Measurements from ENCODE around the gene ZNF683. TPM values are rescaled to one million over a fixed set of nuclear protein-coding genes. Genes with fewer than 3 reads are reported as not detected.

Gene ZNF683
- total and polyA plus RNA-seq, 10 of the 15 experiments (the other 5 are each of a cell fraction or from before 2014, with no cell fraction given): not detected

DNA sequence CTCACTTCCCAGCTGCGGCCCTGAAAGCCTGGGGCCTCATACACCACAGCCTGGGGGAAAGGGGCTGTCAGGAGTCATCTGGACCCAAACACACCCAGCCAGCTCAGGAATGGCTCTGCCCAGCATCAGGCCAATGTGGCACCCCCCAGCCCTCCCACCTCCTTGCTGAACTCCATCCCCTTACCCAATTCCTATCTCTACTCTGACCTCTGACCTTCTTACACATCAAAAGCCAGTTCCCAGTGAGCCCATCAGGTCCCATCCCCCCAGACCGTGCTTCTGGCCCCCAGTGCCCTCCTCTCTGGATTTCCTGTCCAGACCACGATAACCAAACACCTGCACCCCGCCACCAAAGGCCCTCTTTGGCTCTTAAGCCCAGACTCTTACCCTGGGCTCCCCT is 34.9 kb downstream of the ZNF683 start:
- H3K36me3 ChIP-seq (ENCODE audit: control insufficient read depth in 2 of 2, insufficient read depth in 2 of 2, low read length in 1 of 2): no peaks in the 10 kb centered on the region
- no peak for TF ChIP-seq ZNF274 (IDR thresholded peaks at IDR 0.05; ENCODE audit: insufficient read depth, insufficient read length)
- TF ChIP-seq, protein P1, sequence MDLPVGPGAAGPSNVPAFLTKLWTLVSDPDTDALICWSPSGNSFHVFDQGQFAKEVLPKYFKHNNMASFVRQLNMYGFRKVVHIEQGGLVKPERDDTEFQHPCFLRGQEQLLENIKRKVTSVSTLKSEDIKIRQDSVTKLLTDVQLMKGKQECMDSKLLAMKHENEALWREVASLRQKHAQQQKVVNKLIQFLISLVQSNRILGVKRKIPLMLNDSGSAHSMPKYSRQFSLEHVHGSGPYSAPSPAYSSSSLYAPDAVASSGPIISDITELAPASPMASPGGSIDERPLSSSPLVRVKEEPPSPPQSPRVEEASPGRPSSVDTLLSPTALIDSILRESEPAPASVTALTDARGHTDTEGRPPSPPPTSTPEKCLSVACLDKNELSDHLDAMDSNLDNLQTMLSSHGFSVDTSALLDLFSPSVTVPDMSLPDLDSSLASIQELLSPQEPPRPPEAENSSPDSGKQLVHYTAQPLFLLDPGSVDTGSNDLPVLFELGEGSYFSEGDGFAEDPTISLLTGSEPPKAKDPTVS (IDR thresholded peaks at IDR 0.05; ENCODE audit: low read depth, low read length): no peak
- TF ChIP-seq BCL11A (IDR thresholded peaks at IDR 0.05; ENCODE audit: low read depth, low read length): no peak
- TF ChIP-seq, protein P2, sequence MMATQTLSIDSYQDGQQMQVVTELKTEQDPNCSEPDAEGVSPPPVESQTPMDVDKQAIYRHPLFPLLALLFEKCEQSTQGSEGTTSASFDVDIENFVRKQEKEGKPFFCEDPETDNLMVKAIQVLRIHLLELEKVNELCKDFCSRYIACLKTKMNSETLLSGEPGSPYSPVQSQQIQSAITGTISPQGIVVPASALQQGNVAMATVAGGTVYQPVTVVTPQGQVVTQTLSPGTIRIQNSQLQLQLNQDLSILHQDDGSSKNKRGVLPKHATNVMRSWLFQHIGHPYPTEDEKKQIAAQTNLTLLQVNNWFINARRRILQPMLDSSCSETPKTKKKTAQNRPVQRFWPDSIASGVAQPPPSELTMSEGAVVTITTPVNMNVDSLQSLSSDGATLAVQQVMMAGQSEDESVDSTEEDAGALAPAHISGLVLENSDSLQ (IDR thresholded peaks at IDR 0.05): no peak
- TF ChIP-seq ASH2L (IDR thresholded peaks at IDR 0.05; ENCODE audit: borderline replicate concordance, low read depth): no peak
- no peak for TF ChIP-seq FOS (IDR thresholded peaks at IDR 0.05; ENCODE audit: borderline replicate concordance, extremely low read depth, insufficient read length)
- TF ChIP-seq CHD1 (IDR thresholded peaks at IDR 0.05; ENCODE audit: low read depth, low read length): no peak
- TF ChIP-seq, protein P3, sequence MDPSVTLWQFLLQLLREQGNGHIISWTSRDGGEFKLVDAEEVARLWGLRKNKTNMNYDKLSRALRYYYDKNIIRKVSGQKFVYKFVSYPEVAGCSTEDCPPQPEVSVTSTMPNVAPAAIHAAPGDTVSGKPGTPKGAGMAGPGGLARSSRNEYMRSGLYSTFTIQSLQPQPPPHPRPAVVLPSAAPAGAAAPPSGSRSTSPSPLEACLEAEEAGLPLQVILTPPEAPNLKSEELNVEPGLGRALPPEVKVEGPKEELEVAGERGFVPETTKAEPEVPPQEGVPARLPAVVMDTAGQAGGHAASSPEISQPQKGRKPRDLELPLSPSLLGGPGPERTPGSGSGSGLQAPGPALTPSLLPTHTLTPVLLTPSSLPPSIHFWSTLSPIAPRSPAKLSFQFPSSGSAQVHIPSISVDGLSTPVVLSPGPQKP (IDR thresholded peaks at IDR 0.05; ENCODE audit: low read depth, low read length): no peak
- TF ChIP-seq FOXK2 (IDR thresholded peaks at IDR 0.05): no peak
- TF ChIP-seq, protein P4, sequence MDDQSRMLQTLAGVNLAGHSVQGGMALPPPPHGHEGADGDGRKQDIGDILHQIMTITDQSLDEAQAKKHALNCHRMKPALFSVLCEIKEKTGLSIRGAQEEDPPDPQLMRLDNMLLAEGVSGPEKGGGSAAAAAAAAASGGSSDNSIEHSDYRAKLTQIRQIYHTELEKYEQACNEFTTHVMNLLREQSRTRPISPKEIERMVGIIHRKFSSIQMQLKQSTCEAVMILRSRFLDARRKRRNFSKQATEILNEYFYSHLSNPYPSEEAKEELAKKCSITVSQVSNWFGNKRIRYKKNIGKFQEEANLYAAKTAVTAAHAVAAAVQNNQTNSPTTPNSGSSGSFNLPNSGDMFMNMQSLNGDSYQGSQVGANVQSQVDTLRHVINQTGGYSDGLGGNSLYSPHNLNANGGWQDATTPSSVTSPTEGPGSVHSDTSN (IDR thresholded peaks at IDR 0.05; ENCODE audit: insufficient replicate concordance, low read depth, low read length): no peak
- TF ChIP-seq RCOR1 (conservative IDR thresholded peaks at IDR 0.05; ENCODE audit: low read depth, low read length): no peak
- no peak for TF ChIP-seq NFYB (IDR thresholded peaks at IDR 0.05; ENCODE audit: insufficient read depth, low read depth, low read length)
- peaks cover 0 to 6% of the 10 kb centered on the region in 2 experiments; a peak in 1 of 4 replicates for H3K27me3 ChIP-seq (replicated peaks in 1 of 2; ENCODE audit: control insufficient read depth in 2 of 2, insufficient read depth in 2 of 2, low read length in 1 of 2)
- in situ Hi-C loops (cut with MboI): no loop called here
- DNase-seq (ENCODE audit: low read depth, low spot score) (no peak), ATAC-seq (no peak), FAIRE-seq (no peak)
- ChIA-PET POLR2A (interaction anchor here (0.6 kb wide), 1 partner anchor 81 kb away, joined by 3 read pairs; no protein-coding TSS in a partner anchor), RAD21 (ENCODE audit: unreplicated experiment) (no interaction called here), SMC1A (ENCODE audit: uncharacterized antibody, unreplicated experiment) (no interaction called here), CTCF (interaction anchor here (1.4 kb wide), 1 partner anchor 53 kb away, joined by 6 read pairs; no protein-coding TSS in a partner anchor)
- no peak overlapping the region for H3K9ac ChIP-seq (ENCODE audit: control insufficient read depth, insufficient read depth, low read length)
- H3K4me3 ChIP-seq: no peak overlapping the region
- no TSS peak for BruUV-seq (replicated peaks)
- WGBS (ENCODE audit: insufficient coverage, insufficient replicate concordance, low lambda C conversion rate, missing lambda C conversion rate): 51% methylated on average over 4 of the region's 4 CpGs
- H2AFZ ChIP-seq (ENCODE audit: control insufficient read depth, low read depth, low read length): no peak overlapping the region
- no peaks in the 10 kb centered on the region for H4K20me1 ChIP-seq (ENCODE audit: control insufficient read depth, insufficient read depth)
- H3K4me1 ChIP-seq (ENCODE audit: control insufficient read depth, insufficient read depth, low read length): peaks cover 6% of the 10 kb centered on the region; the same call in 1 of the 2 replicates
- H3K9me3 ChIP-seq (replicated peaks; ENCODE audit: control insufficient read depth, insufficient read depth, low read length): no peaks in the 10 kb centered on the region
- H3K27ac ChIP-seq (ENCODE audit: control insufficient read depth, insufficient read depth): no peak overlapping the region
- H3K4me2 ChIP-seq (ENCODE audit: control insufficient read depth, insufficient read depth): no peak overlapping the region
- H3K79me2 ChIP-seq (ENCODE audit: control insufficient read depth, insufficient read depth, low read length): no peaks in the 10 kb centered on the region
- intact Hi-C loops (cut with micrococcal nuclease; ENCODE audit: unreplicated experiment): no loop called here
